ENCODE data around the gene HSF4.

The HSF4 gene

DNA sequence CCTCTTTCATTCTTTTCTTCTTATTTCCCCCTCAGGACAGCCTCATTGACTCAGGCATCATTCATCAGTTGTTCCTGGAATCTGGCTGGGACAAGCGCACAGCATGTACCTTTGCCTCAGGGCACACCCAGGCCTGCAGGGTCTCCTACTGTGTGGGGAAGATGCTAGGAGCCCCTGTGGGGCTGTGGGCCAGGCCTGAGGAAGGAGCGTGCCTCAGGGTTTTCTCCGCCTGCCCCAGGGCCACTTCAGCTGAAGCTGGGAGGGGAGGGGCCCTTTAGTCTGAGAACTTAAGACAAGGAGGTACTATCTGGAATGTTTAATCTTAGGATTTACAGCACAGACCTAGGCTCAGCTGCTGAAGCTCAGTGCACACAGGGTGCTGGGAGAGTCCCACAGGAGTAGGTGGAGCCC lies 42.3 kb downstream of the HSF4 start:
- peaks cover 13% of the 10 kb centered on the region for H3K36me3 ChIP-seq (ENCODE audit: control insufficient read depth, insufficient read depth, low read length)
- H3K9ac ChIP-seq (ENCODE audit: low read length), result no peak overlapping the region
- H3K27ac ChIP-seq (ENCODE audit: low read depth, low read length), result no peak overlapping the region

DNA sequence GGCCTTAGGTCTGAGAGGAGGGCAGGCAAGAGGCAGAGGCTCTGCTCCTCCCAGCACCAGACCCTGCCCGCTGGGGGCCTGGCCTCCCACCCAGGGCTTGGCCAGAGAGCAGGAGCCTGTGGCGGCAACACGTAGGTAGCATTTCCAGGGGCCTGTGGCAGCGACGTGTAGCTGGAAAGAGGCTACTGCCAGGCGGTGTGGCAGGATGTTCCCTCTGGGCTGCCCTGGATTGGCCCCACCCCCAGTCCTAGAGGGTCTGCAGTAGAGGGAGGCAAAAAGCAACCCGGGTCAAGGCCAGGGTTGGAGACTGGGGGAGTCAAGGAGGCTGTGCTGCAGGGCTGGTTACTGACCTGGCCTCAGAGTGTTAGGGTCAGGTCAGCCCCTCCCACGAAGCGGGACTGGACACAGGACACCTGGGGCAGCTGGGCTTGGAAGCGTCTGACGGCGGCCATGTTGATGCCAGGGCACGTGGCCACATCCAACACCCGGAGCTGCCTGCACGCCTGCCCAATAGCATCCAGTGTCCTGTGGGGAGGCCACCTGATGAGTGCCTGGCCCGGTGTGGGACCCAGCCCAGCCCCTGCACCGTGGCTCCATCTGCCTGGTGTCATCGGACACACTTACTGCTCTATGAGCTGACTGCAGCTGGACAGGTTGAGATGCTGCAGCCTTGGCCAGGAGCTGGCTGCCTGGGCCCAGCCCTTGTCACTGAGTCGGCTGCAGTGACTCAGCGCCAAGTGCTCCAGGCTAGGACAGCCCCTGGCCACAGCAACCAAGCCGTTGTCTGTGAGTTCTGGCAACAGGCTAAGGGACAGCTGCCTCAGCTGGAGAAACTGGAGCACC lies 42.9 kb downstream of the HSF4 start:
- no peak overlapping the region for H3K27ac ChIP-seq (ENCODE audit: low read depth, low read length)
- peaks cover 8% of the 10 kb centered on the region for H3K36me3 ChIP-seq (ENCODE audit: control insufficient read depth, insufficient read depth, low read length)
- no peak overlapping the region for H3K9ac ChIP-seq (ENCODE audit: low read length)
- no peaks in the 10 kb centered on the region for H3K4me1 ChIP-seq (ENCODE audit: control insufficient read depth, insufficient read depth, low read length)
- no peaks in the 10 kb centered on the region for H3K27me3 ChIP-seq (ENCODE audit: control insufficient read depth, insufficient read depth, low read length)
- H3K4me3 ChIP-seq (ENCODE audit: low read length), result no peak overlapping the region

More for the DNA sequence above, 42.3 kb downstream of the HSF4 start:
- Histone ChIP-seq H3K4me1 (ENCODE audit: control insufficient read depth, insufficient read depth, low read length) (no peaks in the 10 kb centered on the region), H3K4me3 (ENCODE audit: low read length) (no peak overlapping the region), H3K27me3 (ENCODE audit: control insufficient read depth, insufficient read depth, low read length) (no peaks in the 10 kb centered on the region)

DNA sequence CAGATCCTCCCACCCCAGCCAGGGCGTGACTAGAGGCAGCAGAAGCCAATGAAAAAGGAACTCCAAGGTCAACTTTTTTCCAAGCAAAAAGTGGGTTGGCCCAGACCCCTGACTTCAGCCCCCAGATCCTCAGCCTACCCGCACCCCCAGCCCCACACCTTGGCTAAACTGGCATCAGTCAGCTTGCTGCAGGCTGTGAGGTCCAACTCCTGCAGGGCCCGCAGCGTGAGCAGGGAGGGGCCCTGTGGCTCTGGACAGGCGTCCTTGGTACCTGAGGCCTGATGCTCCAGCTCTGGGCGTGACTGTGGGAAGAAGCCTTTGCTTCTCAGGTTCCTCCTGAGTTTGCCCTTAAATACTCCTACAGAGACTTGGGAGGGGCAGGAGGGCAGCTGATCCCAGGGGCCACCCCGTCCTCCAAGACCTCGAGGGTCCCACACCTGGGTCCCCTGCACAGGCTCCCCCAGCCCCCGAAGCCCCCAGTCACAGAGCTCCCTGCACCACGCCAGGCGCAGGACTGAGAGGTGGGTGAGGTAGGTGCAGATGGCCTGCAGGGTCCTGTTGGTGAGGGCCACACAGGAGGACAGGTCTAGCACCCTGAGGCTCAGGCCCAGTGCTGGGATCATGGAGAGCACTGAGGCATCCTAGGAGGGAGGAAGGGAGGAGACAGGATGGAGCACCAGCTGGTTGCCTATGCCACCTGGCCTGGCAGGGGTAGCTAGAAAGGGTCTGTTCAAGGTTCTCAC lies 43.8 kb downstream of the HSF4 start:
- H3K4me3 ChIP-seq (ENCODE audit: low read length), result no peak overlapping the region
- H3K9ac ChIP-seq (ENCODE audit: low read length), result no peak overlapping the region
- H3K27me3 ChIP-seq (ENCODE audit: control insufficient read depth, insufficient read depth, low read length), result no peaks in the 10 kb centered on the region
- H3K27ac ChIP-seq (ENCODE audit: low read depth, low read length), result no peak overlapping the region
- H3K36me3 ChIP-seq (ENCODE audit: control insufficient read depth, insufficient read depth, low read length), result peaks cover 2% of the 10 kb centered on the region
- no peaks in the 10 kb centered on the region for H3K4me1 ChIP-seq (ENCODE audit: control insufficient read depth, insufficient read depth, low read length)

DNA sequence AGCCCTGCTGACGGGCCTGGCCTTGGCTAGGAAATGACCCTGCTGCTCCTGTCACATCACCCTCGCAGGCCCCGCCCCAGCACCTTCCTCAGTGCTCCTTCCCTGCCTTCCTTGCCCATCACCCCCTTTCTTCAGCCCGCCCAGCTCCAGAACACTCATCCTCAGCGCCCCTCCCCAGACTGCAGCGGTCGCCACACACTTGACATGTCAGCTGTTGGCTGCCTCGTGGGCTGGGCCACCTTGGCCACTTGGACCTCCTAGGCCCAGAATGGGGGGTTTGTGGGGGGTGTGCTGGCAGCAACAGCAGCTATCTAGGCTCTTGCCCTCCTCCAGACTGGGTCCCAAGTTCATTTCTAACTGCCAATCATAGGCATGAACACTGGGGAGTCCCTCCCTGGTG lies 45.0 kb downstream of the HSF4 start:
- Histone ChIP-seq H3K27me3 (ENCODE audit: control insufficient read depth, insufficient read depth, low read length) (no peaks in the 10 kb centered on the region), H3K36me3 (ENCODE audit: control insufficient read depth, insufficient read depth, low read length) (peaks cover 2% of the 10 kb centered on the region), H3K4me1 (ENCODE audit: control insufficient read depth, insufficient read depth, low read length) (no peaks in the 10 kb centered on the region), H3K4me3 (ENCODE audit: low read length) (no peak overlapping the region), H3K27ac (ENCODE audit: low read depth, low read length) (no peak overlapping the region), H3K9ac (ENCODE audit: low read length) (no peak overlapping the region)

DNA sequence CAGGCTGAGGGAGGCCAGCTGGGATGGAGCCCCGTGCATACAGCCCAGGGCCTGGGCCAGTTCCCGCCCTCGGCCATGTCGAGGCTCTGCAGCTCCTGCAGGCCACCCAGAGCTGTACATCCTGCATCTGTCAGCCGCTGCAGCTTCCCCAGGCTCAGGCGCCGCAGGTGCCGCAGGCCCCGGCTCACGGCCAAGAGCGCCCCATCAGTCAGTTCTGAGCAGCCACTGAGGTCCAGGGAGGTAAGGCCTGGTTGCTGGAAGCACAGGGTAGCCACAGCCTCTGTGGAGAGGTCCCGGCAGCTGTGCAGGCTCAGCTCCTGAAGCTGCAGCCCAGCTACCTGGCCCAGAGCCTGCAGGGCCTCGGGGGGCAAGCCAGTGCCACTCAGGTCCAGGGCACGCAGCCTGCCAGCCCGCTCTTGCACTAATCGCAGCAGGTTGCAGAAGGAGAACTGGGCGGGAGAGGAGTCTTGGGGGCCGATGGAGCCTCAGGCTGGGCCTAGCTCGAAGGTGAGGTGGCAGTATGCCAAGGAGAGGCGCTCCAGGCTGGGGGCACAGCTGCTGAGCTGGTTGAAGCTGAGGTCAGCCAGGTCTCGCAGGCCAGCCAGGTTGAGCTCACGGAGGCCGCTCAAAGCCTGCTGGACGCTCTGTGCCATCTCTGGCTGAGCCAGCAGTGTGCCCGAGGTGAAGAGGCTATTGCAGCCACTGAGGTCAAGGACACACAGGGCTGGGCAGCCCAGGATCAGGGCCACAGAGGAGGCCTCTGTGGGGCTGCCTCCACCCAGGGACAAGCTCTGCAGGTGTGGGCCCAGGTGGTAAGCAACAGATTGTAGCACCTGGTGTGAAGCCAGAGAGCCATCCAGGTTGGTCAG lies 45.8 kb downstream of the HSF4 start:
- H3K4me3 ChIP-seq (ENCODE audit: low read length), result no peak overlapping the region
- no peaks in the 10 kb centered on the region for H3K4me1 ChIP-seq (ENCODE audit: control insufficient read depth, insufficient read depth, low read length)
- H3K36me3 ChIP-seq (ENCODE audit: control insufficient read depth, insufficient read depth, low read length), result peaks cover 2% of the 10 kb centered on the region
- no peaks in the 10 kb centered on the region for H3K27me3 ChIP-seq (ENCODE audit: control insufficient read depth, insufficient read depth, low read length)
- H3K27ac ChIP-seq (ENCODE audit: low read depth, low read length), result no peak overlapping the region
- no peak overlapping the region for H3K9ac ChIP-seq (ENCODE audit: low read length)

DNA sequence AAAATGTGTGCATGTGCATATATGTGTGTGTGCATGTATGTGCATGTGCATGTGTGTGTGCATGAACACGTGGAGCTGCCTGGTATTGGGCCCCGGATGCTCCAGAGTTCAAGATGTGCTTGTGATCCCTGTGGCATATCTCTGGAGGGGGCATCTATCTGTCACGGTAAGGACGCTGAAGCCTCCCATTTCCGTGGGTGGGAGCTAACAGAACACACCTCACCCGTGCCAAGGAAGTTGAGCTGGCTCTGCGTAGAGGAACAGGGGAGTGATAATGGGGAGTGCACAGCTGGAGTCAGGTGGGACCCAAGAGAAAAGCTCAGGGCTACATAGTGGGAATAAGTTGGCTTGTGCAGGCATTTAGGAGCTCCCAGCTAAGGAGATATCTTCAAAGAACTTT lies 47.1 kb downstream of the HSF4 start:
- Histone ChIP-seq H3K27ac (ENCODE audit: low read depth, low read length) (no peak overlapping the region), H3K36me3 (ENCODE audit: control insufficient read depth, insufficient read depth, low read length) (peaks cover 2% of the 10 kb centered on the region), H3K4me1 (ENCODE audit: control insufficient read depth, insufficient read depth, low read length) (no peaks in the 10 kb centered on the region), H3K9ac (ENCODE audit: low read length) (no peak overlapping the region), H3K27me3 (ENCODE audit: control insufficient read depth, insufficient read depth, low read length) (no peaks in the 10 kb centered on the region), H3K4me3 (ENCODE audit: low read length) (no peak overlapping the region)

DNA sequence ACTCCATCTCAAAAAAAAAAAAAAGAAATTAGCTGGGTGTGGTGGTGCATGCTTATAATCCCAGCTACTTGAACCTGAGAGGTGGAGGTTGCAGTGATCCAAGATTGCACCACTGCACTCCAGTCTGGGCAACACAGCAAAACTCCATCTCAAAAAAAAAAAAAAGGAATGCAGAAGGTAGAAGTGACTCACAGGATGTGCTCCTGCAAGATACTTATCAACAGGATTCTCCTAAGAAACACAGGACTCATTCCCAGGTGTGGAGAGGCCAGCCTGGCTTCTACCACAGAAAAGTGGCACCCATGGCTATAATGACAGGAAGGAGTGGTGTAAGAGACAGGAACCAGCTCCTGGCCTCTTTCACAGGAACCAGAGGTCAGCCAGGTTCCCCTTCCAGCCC lies 48.2 kb downstream of the HSF4 start:
- Histone ChIP-seq H3K27me3 (ENCODE audit: control insufficient read depth, insufficient read depth, low read length) (no peaks in the 10 kb centered on the region), H3K4me1 (ENCODE audit: control insufficient read depth, insufficient read depth, low read length) (no peaks in the 10 kb centered on the region), H3K9ac (ENCODE audit: low read length) (no peak overlapping the region), H3K36me3 (ENCODE audit: control insufficient read depth, insufficient read depth, low read length) (peaks cover 2% of the 10 kb centered on the region), H3K27ac (ENCODE audit: low read depth, low read length) (no peak overlapping the region), H3K4me3 (ENCODE audit: low read length) (no peak overlapping the region)

DNA sequence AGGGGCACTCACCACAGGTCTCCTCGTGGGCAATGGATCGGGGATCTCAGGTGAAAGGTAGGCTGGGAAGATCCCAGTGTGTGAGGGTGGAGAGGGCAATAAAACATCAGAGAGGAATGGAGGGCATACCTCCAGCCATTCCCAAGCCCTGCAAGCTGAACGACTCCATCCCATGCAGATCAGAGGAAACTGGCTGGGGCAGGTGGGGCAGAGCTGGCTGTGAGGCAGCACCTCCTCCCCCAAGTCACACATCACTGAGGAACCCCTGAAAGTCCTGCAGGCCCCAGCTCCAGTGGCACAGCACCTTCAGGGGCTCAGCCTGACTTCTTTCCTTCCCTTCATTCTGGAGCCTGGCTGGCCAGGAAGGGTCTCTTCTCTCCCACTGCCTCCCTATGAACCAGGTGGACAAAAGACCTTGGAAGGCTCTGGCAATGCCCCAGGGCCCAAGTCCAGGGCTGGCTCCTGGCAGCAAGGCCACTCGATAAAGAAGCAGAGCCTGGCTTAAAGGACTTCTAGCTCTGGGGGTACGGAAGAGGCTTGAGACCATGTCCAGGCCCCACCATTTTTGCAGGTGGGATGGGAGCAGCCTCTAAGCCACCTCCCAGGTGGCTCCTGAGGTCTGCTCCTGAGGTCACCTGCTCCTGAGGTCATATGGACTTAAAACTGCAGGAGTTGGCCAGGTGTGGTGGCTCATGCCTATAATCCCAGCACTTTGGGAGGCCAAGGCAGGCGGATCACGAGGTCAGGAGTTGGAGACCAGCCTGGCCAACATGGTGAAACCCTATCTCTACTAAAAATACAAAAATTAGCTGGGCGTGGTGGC lies 48.9 kb downstream of the HSF4 start:
- no peaks in the 10 kb centered on the region for H3K4me1 ChIP-seq (ENCODE audit: control insufficient read depth, insufficient read depth, low read length)
- no peak overlapping the region for H3K4me3 ChIP-seq (ENCODE audit: low read length)
- H3K36me3 ChIP-seq (ENCODE audit: control insufficient read depth, insufficient read depth, low read length), result peaks cover 2% of the 10 kb centered on the region
- H3K27me3 ChIP-seq (ENCODE audit: control insufficient read depth, insufficient read depth, low read length), result no peaks in the 10 kb centered on the region
- no peak overlapping the region for H3K9ac ChIP-seq (ENCODE audit: low read length)
- H3K27ac ChIP-seq (ENCODE audit: low read depth, low read length), result no peak overlapping the region

DNA sequence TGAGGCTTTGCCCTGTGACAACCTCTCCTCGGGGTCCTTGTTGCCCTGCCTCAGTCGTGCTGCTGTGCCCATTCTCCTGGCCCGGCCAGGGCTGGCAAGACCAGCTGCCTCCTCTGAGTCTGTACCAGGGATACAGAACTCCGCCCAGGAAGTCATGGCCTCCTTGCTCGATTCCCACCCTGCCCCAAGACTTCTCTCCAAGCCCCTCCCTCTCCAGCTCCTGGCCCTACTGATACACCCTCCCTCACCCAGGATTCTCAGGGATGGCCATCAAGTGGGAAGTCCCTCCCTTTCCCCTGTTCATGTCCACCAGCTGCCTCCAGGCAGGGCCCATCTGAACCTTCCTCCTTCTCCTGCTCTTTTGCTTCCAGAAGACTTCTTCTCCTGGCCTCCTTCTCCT lies 51.2 kb downstream of the HSF4 start:
- no peaks in the 10 kb centered on the region for H3K4me1 ChIP-seq (ENCODE audit: control insufficient read depth, insufficient read depth, low read length)
- H3K36me3 ChIP-seq (ENCODE audit: control insufficient read depth, insufficient read depth, low read length), result no peaks in the 10 kb centered on the region
- no peak overlapping the region for H3K9ac ChIP-seq (ENCODE audit: low read length)
- no peak overlapping the region for H3K4me3 ChIP-seq (ENCODE audit: low read length)
- no peak overlapping the region for H3K27ac ChIP-seq (ENCODE audit: low read depth, low read length)
- no peaks in the 10 kb centered on the region for H3K27me3 ChIP-seq (ENCODE audit: control insufficient read depth, insufficient read depth, low read length)

DNA sequence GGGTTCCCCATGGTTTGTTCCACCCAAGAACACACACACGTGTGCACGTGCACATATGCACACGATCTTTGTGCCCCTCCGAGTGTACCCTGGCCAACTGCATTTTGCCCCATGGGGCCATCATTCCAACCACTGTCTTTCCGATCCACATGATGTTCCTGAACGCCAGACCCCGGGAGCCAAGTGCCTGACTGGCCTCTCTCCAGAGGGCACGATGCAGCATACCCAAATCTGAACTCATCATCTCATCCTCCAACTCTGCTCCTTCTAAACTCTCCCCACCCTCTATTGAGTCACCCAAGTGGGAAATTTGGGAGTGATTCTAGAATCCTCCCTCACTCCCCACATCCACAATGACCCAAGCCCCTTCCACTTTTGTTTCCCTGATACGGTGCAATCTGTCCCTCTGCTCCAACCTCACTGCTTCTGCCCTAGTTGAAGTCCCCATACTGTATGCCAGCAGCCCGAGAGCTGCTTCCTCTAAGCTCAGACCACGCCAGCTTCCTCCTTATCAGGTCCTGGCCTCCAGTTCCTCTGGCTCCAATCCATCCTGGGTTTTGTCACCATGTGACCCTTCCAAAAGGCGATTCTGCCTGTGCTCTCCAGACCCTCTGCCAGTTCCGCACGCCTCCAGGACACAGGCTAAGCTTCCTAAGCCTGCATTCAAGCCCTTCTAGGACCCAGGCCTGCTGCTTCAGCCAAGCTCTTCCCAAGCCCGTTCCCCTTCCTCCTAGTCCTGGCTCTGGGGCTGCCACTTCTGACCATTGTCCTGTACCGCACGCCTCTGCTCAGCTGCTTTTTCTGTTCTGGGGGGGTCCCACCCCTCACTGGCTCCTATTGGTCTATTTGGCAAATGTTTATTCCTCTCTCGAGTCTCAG lies 52.3 kb downstream of the HSF4 start:
- H3K4me3 ChIP-seq (ENCODE audit: low read length), result no peak overlapping the region

More for the DNA sequence above, 52.3 kb downstream of the HSF4 start:
- Histone ChIP-seq H3K9ac (ENCODE audit: low read length) (no peak overlapping the region), H3K4me1 (ENCODE audit: control insufficient read depth, insufficient read depth, low read length) (no peaks in the 10 kb centered on the region), H3K36me3 (ENCODE audit: control insufficient read depth, insufficient read depth, low read length) (no peaks in the 10 kb centered on the region), H3K27ac (ENCODE audit: low read depth, low read length) (no peak overlapping the region), H3K27me3 (ENCODE audit: control insufficient read depth, insufficient read depth, low read length) (no peaks in the 10 kb centered on the region)
